ENCODE data around the gene CD84. TPM values are rescaled to one million over a fixed set of nuclear protein-coding genes. Genes with fewer than 3 reads are reported as not detected.

The CD84 gene
- polyA plus RNA-seq, 1 of the 3 experiments (the other 2 are of a cell fraction), result not detected

GRCh38 chr1:160623862-160624261 lies 44.6 kb upstream of the CD84 start:
- no peak overlapping the region for H2AFZ ChIP-seq (ENCODE audit: low read depth)
- H3K9me3 ChIP-seq, result no peaks in the 10 kb centered on the region
- WGBS (ENCODE audit: low lambda C conversion rate), result 0% methylated on average over 1 of the region's 1 CpG
- ChIA-PET POLR2A (no interaction called here), CTCF (no interaction called here)
- H3K4me1 ChIP-seq (ENCODE audit: control insufficient read depth in 1 of 2, insufficient read depth in 2 of 2, low read depth in 1 of 2, low read length in 1 of 2), result no peaks in the 10 kb centered on the region
- H3K36me3 ChIP-seq (replicated peaks in 1 of 2; ENCODE audit: control insufficient read depth in 1 of 2, insufficient read depth in 2 of 2, low read length in 1 of 2), result no peaks in the 10 kb centered on the region
- H3K4me2 ChIP-seq, result no peak overlapping the region
- DNase-seq, result no peak
- no peaks in the 10 kb centered on the region for H3F3A ChIP-seq (replicated peaks; ENCODE audit: insufficient read depth)
- no peaks in the 10 kb centered on the region for H4K20me1 ChIP-seq (ENCODE audit: insufficient read depth)
- H3K79me2 ChIP-seq (ENCODE audit: insufficient read depth), result no peaks in the 10 kb centered on the region
- TF ChIP-seq FOXJ3 (CRISPR knock-in tag; IDR thresholded peaks at IDR 0.05), result no peak
- TF ChIP-seq TCF12 (IDR thresholded peaks at IDR 0.05), result no peak
- no peak for TF ChIP-seq NRF1 (IDR thresholded peaks at IDR 0.05; ENCODE audit: low read depth, low read length)
- TF ChIP-seq USF1 (IDR thresholded peaks at IDR 0.05; ENCODE audit: borderline replicate concordance, low read depth), result no peak
- no peak for TF ChIP-seq GABPA (IDR thresholded peaks at IDR 0.05; ENCODE audit: low read depth)
- no peak for TF ChIP-seq MEF2A (IDR thresholded peaks at IDR 0.05; ENCODE audit: borderline replicate concordance, low read depth)
- TF ChIP-seq FOXM1 (IDR thresholded peaks at IDR 0.05; ENCODE audit: low read depth), result no peak
- TF ChIP-seq ZBTB33 (IDR thresholded peaks at IDR 0.05; ENCODE audit: borderline replicate concordance, low read depth), result no peak
- TF ChIP-seq TEAD4 (IDR thresholded peaks at IDR 0.05; ENCODE audit: borderline replicate concordance, insufficient read depth), result no peak
- no peak overlapping the region for H3K9ac ChIP-seq
- no peak overlapping the region for H3K4me3 ChIP-seq (ENCODE audit: low read depth in 2 of 2, low read length in 1 of 2)
- H3K9me2 ChIP-seq, result no peaks in the 10 kb centered on the region
- no peak overlapping the region for H3K27ac ChIP-seq (ENCODE audit: low read depth in 2 of 2, low read length in 1 of 2)
- H3K27me3 ChIP-seq (ENCODE audit: insufficient read depth), result peaks cover 9% of the 10 kb centered on the region

GRCh38 chr1:160623227-160623633 lies 43.9 kb upstream of the CD84 start:
- TF ChIP-seq NFIC (IDR thresholded peaks at IDR 0.05; ENCODE audit: borderline replicate concordance) (no peak), GATA2 (CRISPR knock-in tag; IDR thresholded peaks at IDR 0.05) (no peak), GABPA (IDR thresholded peaks at IDR 0.05; ENCODE audit: low read depth) (no peak)
- 3% methylated on average over 3 of the region's 3 CpGs for WGBS (ENCODE audit: low lambda C conversion rate)
- no peaks in the 10 kb centered on the region for H3K9me3 ChIP-seq
- H3K4me1 ChIP-seq (ENCODE audit: control insufficient read depth in 1 of 2, insufficient read depth in 2 of 2, low read depth in 1 of 2, low read length in 1 of 2), result no peaks in the 10 kb centered on the region
- H3K4me3 ChIP-seq (ENCODE audit: low read depth in 2 of 2, low read length in 1 of 2), result no peak overlapping the region
- ChIA-PET POLR2A (no interaction called here), CTCF (interaction anchor here (1.1 kb wide), 1 partner anchor 10 kb away, joined by 3 read pairs; no protein-coding TSS in a partner anchor)
- no peak overlapping the region for H3K9ac ChIP-seq
- no peak overlapping the region for H3K27ac ChIP-seq (ENCODE audit: low read depth in 2 of 2, low read length in 1 of 2)
- no peaks in the 10 kb centered on the region for H4K20me1 ChIP-seq (ENCODE audit: insufficient read depth)
- H3K9me2 ChIP-seq, result no peaks in the 10 kb centered on the region
- no peak overlapping the region for H3K4me2 ChIP-seq
- H3K79me2 ChIP-seq (ENCODE audit: insufficient read depth), result no peaks in the 10 kb centered on the region
- H2AFZ ChIP-seq (ENCODE audit: low read depth), result no peak overlapping the region
- H3K27me3 ChIP-seq (ENCODE audit: insufficient read depth), result peaks cover 5% of the 10 kb centered on the region
- no peaks in the 10 kb centered on the region for H3F3A ChIP-seq (replicated peaks; ENCODE audit: insufficient read depth)
- DNase-seq, result no peak
- no peaks in the 10 kb centered on the region for H3K36me3 ChIP-seq (replicated peaks in 1 of 2; ENCODE audit: control insufficient read depth in 1 of 2, insufficient read depth in 2 of 2, low read length in 1 of 2)
